GM10266 (cell line): ENCODE results near the gene OXNAD1.

Source experiments
- DNase-seq: peaks from one replicate; pipeline ENCODE4 v3.0.0; 2012; ENCODE audit errors: extremely low spot score
- CTCF ChIP-seq: IDR thresholded peaks from 2 replicates; pipeline ENCODE4 v1.5.1; 2012; ENCODE audit warnings: mild to moderate bottlenecking, low read depth; ENCODE audit not compliant: control insufficient read depth, insufficient read depth; ENCODE audit errors: missing control alignments

Gene OXNAD1

GRCh38 chr3:16262174-16262573 lies 2.8 kb upstream of the OXNAD1 start:
- no peak for TF ChIP-seq CTCF

DNA sequence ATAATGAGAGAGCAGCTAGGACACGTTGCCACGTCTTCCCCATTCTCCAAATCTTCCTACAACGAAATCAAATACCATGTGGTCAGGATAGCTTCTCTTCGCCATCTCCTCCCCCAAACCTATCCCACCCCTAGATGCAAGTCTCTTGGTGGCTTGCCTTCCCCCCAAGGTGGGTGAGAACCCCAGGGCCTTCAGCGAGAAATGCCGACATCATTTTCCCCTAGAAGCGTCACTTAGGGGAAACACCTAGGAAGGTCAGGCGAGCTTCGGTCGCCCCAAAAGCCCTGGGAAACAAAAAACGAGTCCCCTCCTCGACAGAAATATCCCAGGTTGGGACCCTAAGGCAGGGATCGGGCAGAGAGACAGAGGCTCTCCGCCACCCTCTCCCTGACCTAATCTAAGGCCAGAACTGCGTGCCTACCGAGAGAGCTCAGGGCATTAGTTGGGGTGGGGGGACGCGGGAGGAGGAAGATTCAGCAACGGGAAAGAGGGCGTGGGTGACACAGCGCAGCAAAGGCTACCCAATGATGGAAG lies 771 bp upstream of the OXNAD1 start:
- TF ChIP-seq CTCF, result no peak

More at GRCh38 chr3:16262174-16262573, 2.8 kb upstream of the OXNAD1 start:
- DNase-seq, result no peak

GRCh38 chr3:16265455-16265786 lies 409 bp downstream of the OXNAD1 start:
- no peak for TF ChIP-seq CTCF
- DNase-seq, result no peak

More for the DNA sequence above, 771 bp upstream of the OXNAD1 start:
- DNase-seq, result peak; percentile 8

DNA sequence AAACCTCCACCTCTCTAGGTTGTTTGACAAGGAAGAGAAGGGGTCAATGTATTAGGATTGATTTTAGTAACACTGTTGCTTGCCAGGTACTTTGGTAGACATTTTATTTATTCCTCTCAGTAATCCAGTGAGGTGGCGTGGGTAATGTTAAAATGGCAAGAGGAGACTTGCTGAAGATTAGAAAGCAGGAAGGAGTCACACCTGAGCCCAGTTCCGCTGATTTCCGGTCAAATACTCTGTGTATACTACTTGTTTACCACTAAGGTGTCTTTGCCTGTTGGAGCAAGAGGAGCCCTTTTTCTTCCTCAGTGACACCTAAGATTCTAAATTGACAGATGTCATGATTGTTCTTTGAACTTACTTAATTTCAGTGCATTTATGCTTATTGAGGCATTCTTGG lies 1.7 kb downstream of the OXNAD1 start:
- no peak for TF ChIP-seq CTCF
- DNase-seq, result no peak

- DNase-seq, result no peak
- no peak for TF ChIP-seq CTCF
Measured at GRCh38 chr3:16270855-16271254, 5.8 kb downstream of the OXNAD1 start.

DNA sequence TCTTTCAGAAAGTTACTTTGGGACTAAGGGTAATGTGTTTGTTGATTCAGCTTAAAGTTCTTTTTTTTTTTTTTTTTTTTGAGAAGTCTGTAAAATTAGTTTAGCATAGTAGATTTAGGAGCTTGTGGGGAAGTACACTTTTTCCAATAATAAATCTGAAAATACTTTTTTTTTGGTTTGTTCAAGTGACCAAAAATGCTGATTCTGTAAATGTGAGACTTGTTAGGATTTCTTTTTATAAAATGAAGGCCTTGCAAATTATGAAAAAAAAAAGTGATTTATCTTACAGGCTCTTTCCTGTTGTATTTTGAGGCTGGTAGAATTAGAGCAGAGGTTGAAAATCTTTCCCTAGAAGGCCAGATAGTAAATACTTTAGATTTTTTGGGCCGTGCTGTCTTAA lies 7.6 kb downstream of the OXNAD1 start:
- no peak for DNase-seq
- no peak for TF ChIP-seq CTCF

DNA sequence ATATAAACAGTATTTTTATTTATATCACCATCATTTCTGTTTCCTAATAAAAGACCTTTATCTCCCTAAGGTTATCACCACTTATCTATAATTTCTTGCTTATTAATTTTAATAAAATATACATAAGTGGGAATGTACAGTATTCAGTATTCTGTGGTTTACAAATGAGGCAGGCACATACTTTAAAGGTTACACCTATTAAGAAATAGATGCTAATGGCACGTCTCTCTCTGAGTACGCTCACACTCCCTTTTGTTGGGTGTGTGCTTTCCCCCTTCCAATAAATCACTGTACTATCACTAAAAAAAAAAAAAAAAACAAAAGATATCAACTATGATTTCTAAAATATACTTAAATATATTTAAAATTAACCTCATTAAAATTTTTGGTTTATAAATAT lies 8.9 kb downstream of the OXNAD1 start:
- TF ChIP-seq CTCF, result no peak
- no peak for DNase-seq

GRCh38 chr3:16277471-16277870 lies 12.5 kb downstream of the OXNAD1 start:
- no peak for TF ChIP-seq CTCF

More at GRCh38 chr3:16277471-16277870, 12.5 kb downstream of the OXNAD1 start:
- DNase-seq, result no peak
